Measurements from ENCODE around the gene PCDHA1. TPM values are rescaled to one million over a fixed set of nuclear protein-coding genes. Genes with fewer than 3 reads are reported as not detected.
"Not testable (repeated sequence)": the region's sequence is repeated elsewhere in the genome, so short reads cannot be mapped to it uniquely, and the experiment has no call there.

PCDHA1 gene
- total RNA-seq, 3 donors from 2014 or later (not counting 1 experiment from before 2014, with no cell fraction given) = not detected

GRCh38 chr5:140869555-140869886 is 83.6 kb downstream of the PCDHA1 start:
- H3K9me3 ChIP-seq (ENCODE audit: control insufficient read depth, insufficient read depth, low read length) = peaks cover 9% of the 10 kb centered on the region
- 53% methylated on average over 5 of the region's 5 CpGs for WGBS (ENCODE audit: insufficient coverage)
- H3K27ac Mint-ChIP-seq = no peak overlapping the region
- no peak overlapping the region for H3K27ac ChIP-seq (ENCODE audit: low read length)
- DNase-seq (no peak), ATAC-seq (no peak)
- H3K27me3 Mint-ChIP-seq (ENCODE audit: low read depth in 2 of 2) = peaks cover 0 to 3% of the 10 kb centered on the region in 2 donors
- H3K4me1 Mint-ChIP-seq = no peaks in the 10 kb centered on the region
- H3K36me3 ChIP-seq (ENCODE audit: control insufficient read depth, insufficient read depth, low read length) = no peaks in the 10 kb centered on the region
- H3K27me3 ChIP-seq (ENCODE audit: control insufficient read depth, insufficient read depth, low read length) = peaks cover 4% of the 10 kb centered on the region
- H3K4me3 ChIP-seq (ENCODE audit: low read length) = no peak overlapping the region
- peaks cover 2 to 4% of the 10 kb centered on the region in 2 donors for H3K9me3 Mint-ChIP-seq
- peaks cover 2% of the 10 kb centered on the region for H3K36me3 Mint-ChIP-seq
- H3K4me3 Mint-ChIP-seq = no peak overlapping the region
- H3K4me1 ChIP-seq (ENCODE audit: control insufficient read depth, insufficient read depth, low read length) = no peaks in the 10 kb centered on the region
- TF ChIP-seq, protein P1, sequence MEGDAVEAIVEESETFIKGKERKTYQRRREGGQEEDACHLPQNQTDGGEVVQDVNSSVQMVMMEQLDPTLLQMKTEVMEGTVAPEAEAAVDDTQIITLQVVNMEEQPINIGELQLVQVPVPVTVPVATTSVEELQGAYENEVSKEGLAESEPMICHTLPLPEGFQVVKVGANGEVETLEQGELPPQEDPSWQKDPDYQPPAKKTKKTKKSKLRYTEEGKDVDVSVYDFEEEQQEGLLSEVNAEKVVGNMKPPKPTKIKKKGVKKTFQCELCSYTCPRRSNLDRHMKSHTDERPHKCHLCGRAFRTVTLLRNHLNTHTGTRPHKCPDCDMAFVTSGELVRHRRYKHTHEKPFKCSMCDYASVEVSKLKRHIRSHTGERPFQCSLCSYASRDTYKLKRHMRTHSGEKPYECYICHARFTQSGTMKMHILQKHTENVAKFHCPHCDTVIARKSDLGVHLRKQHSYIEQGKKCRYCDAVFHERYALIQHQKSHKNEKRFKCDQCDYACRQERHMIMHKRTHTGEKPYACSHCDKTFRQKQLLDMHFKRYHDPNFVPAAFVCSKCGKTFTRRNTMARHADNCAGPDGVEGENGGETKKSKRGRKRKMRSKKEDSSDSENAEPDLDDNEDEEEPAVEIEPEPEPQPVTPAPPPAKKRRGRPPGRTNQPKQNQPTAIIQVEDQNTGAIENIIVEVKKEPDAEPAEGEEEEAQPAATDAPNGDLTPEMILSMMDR (IDR thresholded peaks at IDR 0.05) = no peak
- intact Hi-C loops (cut with micrococcal nuclease) = no loop called here

GRCh38 chr5:140870221-140871201 is 84.6 kb downstream of the PCDHA1 start:
- Mint-ChIP-seq H3K4me1 (no peaks in the 10 kb centered on the region), H3K36me3 (no peaks in the 10 kb centered on the region), H3K27ac (no peak overlapping the region), H3K27me3 (ENCODE audit: low read depth in 2 of 2) (peaks cover 0 to 3% of the 10 kb centered on the region in 2 donors), H3K9me3 (peaks cover 2 to 3% of the 10 kb centered on the region in 2 donors), H3K4me3 (no peak overlapping the region)
- no peak overlapping the region for H3K4me3 ChIP-seq (ENCODE audit: low read length)
- peaks cover 7% of the 10 kb centered on the region for H3K27me3 ChIP-seq (ENCODE audit: control insufficient read depth, insufficient read depth, low read length)
- H3K9me3 ChIP-seq (ENCODE audit: control insufficient read depth, insufficient read depth, low read length) = peaks cover 12% of the 10 kb centered on the region
- H3K4me1 ChIP-seq (ENCODE audit: control insufficient read depth, insufficient read depth, low read length) = no peaks in the 10 kb centered on the region
- intact Hi-C loops (cut with micrococcal nuclease) = no loop called here
- DNase-seq (no peak), ATAC-seq (no peak)
- TF ChIP-seq, protein P1 (IDR thresholded peaks at IDR 0.05) = no peak
- no peaks in the 10 kb centered on the region for H3K36me3 ChIP-seq (ENCODE audit: control insufficient read depth, insufficient read depth, low read length)
- 56% methylated on average over 114 of the region's 114 CpGs for WGBS (ENCODE audit: insufficient coverage)
- no peak overlapping the region for H3K27ac ChIP-seq (ENCODE audit: low read length)

- no peak for DNase-seq
- no peaks in the 10 kb centered on the region for H3K4me1 ChIP-seq (ENCODE audit: control insufficient read depth, insufficient read depth, low read length)
- no peak within 1 kb of the TSS for H3K4me3 ChIP-seq (ENCODE audit: low read length)
- H3K27ac ChIP-seq (ENCODE audit: low read length) = no peak within 1 kb of the TSS
- H3K27ac Mint-ChIP-seq = no peak within 1 kb of the TSS
- peaks cover 6 to 9% of the 10 kb centered on the region in 2 donors for H3K9me3 Mint-ChIP-seq
- H3K27me3 ChIP-seq (ENCODE audit: control insufficient read depth, insufficient read depth, low read length) = peaks cover 9% of the 10 kb centered on the region
- H3K4me3 Mint-ChIP-seq = no peak within 1 kb of the TSS
- H3K9me3 ChIP-seq (ENCODE audit: control insufficient read depth, insufficient read depth, low read length) = peaks cover 13% of the 10 kb centered on the region
- intact Hi-C loops (cut with micrococcal nuclease) = no loop called here
- no peak for ATAC-seq
- no peaks in the 10 kb centered on the region for H3K36me3 Mint-ChIP-seq
- 26% methylated on average over 44 of the region's 47 CpGs for WGBS (ENCODE audit: insufficient coverage)
- no peaks in the 10 kb centered on the region for H3K4me1 Mint-ChIP-seq
- peaks cover 2 to 6% of the 10 kb centered on the region in 2 donors for H3K27me3 Mint-ChIP-seq (ENCODE audit: low read depth in 2 of 2)
- TF ChIP-seq, protein P1 (IDR thresholded peaks at IDR 0.05) = no peak
- H3K36me3 ChIP-seq (ENCODE audit: control insufficient read depth, insufficient read depth, low read length) = no peaks in the 10 kb centered on the region
Measured at GRCh38 chr5:140875085-140876065, 89.4 kb downstream of the PCDHA1 start, which contains the start of gene PCDHA12. PCDHA12 (plus strand) TSS chr5:140875308; CDS start chr5:140875473, 165 bp downstream.

DNA sequence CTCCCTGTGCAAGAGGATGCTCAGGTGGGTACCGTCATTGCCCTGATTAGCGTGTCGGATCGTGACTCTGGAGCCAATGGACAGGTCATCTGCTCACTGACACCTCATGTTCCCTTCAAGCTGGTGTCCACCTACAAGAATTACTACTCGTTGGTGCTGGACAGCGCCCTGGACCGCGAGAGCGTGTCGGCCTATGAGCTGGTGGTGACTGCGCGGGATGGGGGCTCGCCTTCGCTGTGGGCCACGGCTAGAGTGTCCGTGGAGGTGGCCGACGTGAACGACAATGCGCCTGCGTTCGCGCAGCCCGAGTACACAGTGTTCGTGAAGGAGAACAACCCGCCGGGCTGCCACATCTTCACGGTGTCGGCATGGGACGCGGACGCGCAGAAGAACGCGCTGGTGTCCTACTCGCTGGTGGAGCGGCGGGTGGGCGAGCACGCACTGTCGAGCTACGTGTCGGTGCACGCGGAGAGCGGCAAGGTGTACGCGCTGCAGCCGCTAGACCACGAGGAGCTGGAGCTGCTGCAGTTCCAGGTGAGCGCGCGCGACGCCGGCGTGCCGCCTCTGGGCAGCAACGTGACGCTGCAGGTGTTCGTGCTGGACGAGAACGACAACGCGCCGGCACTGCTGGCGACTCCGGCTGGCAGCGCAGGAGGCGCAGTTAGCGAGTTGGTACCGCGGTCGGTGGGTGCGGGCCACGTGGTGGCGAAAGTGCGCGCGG is 90.8 kb downstream of the PCDHA1 start:
- H3K27ac ChIP-seq (ENCODE audit: low read length); H3K4me3 ChIP-seq (ENCODE audit: low read length); H3K4me1 ChIP-seq (ENCODE audit: control insufficient read depth, insufficient read depth, low read length); H3K4me1 Mint-ChIP-seq; intact Hi-C loops (cut with micrococcal nuclease); H3K27me3 Mint-ChIP-seq (ENCODE audit: low read depth in 2 of 2); H3K4me3 Mint-ChIP-seq; H3K36me3 ChIP-seq (ENCODE audit: control insufficient read depth, insufficient read depth, low read length); H3K27me3 ChIP-seq (ENCODE audit: control insufficient read depth, insufficient read depth, low read length); DNase-seq; ATAC-seq; H3K36me3 Mint-ChIP-seq; H3K27ac Mint-ChIP-seq: not testable (repeated sequence)
- peaks cover 8 to 16% of the 10 kb centered on the region in 2 donors for H3K9me3 Mint-ChIP-seq
- peaks cover 13% of the 10 kb centered on the region for H3K9me3 ChIP-seq (ENCODE audit: control insufficient read depth, insufficient read depth, low read length)
- 51% methylated on average over 80 of the region's 80 CpGs for WGBS (ENCODE audit: insufficient coverage)
